DLD1 (cell line): Measurements from ENCODE around the gene NAALADL1.

Experiments
- in situ Hi-C: cut with HindIII; loops from 2 replicates; pipeline ENCODE4 v1.10.0; 2017; ENCODE audit warnings: low sequenced_read_pairs

NAALADL1 gene

DNA sequence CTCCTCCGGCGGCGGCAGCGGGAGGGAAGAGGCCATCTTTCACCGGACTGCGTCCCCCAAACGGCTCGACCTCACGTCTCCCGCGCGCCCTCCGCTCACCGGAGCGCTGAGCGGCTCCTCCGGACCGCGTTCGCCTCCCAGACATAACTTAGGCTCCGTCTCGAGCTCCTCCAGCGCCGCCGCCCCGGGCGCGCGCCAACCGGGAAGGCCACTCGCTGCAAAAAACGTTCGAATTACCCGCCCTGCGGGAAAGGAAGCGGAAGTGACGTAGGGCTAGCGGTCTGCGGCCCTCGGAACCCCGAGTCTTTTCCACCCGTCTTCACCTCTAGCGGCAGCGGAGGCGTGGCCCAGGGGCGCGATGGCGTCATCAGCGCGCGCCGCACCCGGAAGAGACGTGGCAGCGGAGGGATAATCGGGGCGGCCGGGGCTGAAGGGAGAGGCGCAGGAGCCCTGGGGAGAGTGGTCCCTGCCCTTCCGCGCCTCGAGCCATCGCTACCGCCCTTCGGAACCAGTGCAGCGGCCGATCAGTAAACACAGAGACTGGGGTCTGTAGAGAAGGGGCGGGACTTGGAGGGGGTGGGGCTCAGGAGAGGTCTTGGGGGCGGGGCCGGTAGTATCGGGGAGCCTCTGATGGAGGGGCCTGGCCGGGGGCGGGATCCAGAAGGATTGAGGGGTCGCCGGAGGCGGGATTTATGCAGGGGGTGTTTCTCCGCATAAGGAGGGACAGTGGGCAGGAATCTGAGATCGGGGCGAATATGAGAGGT, 25.7 kb upstream of the NAALADL1 start, which contains the start of the genes CDCA5 and ZFPL1:
CDCA5 (minus strand) TSS at position 207 of the 764 bp plus-strand sequence; CDS start at position 145, 62 bp downstream.
ZFPL1 (plus strand) TSS at position 389 of the 764 bp plus-strand sequence. CDS start 477 bp downstream, outside the sequence.
- in situ Hi-C loops = no loop called here

DNA sequence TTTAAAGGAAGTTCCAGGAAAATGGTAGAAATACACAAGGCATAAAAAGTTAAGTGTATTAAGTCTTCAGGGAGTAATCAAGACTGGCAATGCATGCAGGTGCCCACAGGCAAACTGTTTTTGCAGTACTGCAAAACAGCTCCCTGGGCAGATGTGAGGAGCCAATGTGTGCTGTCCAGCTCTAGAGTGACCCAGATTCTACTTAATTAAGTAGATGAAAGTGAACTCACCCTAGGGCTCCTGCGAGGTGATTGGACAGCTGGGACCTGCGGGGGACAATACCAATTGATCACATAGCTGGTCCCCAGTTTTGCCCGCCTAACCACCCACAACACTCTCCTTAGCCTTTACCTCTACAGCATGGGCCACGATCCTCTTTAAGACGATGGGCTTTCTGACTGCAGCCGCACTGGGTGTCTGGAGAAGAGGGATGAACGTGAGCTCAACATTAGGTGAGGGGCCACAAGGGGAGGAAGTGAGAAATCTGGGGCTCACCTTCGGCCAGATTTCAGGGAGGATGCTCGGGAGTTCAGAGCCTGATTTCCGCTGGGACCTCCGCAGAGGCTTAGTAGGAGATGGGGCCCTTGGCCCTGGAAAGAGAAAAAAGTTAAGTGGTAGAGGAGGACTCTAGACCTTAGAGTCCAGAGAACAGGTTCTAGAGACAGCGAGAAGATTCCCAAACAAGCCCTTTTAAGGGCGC, 24.9 kb upstream of the NAALADL1 start:
- in situ Hi-C loops = no loop called here

DNA sequence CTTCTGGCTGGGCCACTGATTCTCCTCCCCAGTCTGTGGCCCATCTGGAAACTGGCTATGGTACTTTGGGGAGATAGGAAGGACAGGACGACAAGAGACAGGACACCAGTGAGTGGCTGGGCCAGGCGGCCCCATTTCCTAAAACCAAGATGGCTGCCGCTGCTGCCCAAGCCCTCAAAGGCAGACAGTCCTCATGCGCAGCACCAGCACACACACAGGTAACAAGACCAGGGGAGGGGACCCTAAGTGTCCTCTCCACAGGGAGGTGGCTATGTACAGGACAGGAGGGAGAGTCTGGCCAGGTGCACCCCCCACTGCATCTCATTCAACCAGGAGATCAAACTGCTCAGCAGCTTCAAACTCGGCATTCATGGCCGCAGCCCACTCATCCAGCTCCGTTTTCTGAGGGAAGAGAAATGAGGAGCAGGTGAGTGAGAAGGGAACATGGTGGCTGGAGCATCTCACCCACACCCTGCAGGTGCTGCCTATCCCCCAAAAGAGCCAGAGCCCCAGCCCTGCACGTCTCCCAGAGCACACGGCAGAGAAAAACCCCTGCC, 20.5 kb upstream of the NAALADL1 start:
- in situ Hi-C loops = no loop called here

DNA sequence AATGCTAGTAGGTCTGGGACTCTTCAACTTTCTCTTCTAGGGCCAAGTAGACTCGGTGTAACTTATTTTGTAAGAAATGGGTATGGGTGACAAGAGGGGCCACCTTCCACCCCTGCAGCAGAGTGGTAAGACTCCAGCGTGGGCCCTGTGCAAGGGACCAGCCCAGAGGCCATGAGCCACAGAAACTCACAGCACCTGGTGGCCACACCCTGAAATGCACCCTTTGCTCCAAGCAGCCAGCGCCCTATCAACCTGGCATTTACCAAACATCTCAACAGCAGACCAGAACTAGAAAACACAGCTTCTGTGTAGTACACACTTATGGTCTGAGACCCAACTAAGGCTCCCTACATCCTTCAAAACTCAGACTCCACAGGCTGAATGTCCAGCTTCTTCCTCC, 19.8 kb upstream of the NAALADL1 start:
- in situ Hi-C loops = no loop called here

DNA sequence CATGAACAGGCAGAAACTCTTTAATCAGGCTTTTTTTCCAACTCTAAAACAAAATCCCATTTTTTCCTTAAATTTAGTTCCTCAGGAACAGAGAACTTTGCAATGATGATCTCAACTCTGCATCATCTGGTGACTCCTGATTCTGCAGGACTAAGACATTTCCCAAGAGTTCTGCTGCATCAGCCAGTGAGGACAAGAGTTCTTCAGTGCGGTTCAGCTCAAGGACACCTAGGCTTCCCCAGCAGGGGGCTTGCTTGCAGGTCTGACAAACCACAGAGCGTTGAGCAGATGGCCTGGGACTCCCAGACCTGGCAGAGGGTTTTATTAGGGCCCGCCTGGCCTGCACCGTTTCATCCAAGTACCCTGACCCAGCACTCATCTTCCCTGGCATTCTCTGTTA, 19.1 kb upstream of the NAALADL1 start:
- in situ Hi-C loops = no loop called here

DNA sequence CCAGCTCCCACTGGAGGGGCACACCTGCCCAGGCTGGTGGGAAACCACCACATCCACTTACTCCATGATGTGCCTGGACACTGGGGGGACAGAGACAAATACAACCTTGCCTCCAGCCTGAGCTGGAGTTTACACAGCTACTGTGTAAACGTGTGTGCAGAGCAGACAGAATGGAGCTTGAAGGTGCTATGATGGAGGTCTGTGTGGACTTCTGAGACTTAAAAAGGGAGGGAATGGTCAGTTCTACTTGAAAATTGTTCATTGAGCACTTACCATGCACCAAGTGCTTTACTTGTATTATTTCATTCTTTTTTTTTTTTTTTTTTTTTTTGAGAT, 14.2 kb upstream of the NAALADL1 start:
- in situ Hi-C loops = no loop called here

DNA sequence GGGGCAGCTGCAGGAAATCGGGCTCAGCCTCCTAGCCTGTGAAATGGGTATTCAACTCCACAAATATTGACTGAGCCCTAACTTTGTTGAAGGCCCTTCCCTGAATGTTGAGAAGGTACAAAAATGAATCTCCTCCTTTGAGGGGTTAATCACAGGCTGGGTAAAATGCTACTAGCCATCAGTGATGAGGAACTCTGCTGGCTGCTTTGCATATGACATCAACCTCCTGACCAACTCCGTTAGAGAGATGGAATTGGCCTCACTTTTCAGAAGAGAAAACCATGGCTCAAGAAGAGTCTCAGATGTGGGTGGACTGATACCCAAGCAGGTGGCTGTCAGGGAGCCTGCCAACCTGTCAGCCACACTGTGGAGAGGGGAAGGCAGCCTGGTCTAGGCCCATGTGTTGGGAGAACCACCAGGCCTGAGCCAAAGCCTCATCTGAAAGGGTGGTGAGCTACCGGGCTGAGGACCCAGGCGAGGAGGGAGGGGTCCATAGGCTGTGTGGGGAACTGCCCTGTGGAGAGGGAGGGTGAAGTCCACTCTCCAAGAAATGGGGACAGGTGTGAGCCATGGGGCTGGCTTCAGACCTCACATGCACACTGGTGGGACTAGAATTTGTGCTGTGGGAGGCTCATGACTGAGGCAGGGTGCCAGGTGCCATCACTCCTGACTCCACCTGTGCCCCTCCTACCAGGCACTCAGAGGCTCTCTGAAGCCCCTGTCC, 13.7 kb upstream of the NAALADL1 start:
- in situ Hi-C loops = no loop called here

DNA sequence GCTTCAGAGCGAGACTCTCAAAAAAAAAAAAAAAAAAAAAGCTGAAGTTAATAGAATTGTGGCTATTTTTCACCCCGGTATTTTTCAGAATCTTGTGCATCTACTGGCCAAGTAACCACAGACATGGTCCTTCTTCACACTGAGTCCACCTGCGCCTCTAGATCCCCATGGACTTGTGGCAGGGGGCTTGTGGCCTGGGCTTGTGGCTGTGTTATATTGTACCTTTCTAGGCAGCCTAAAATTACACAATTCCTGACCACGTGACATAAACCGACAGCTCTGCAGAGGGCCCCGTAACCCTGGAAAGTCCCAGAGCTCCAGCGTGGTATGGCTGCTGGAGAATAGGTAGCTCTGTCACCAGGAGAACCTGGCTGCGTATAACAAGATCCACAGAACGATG, 10.9 kb upstream of the NAALADL1 start:
- in situ Hi-C loops = no loop called here

DNA sequence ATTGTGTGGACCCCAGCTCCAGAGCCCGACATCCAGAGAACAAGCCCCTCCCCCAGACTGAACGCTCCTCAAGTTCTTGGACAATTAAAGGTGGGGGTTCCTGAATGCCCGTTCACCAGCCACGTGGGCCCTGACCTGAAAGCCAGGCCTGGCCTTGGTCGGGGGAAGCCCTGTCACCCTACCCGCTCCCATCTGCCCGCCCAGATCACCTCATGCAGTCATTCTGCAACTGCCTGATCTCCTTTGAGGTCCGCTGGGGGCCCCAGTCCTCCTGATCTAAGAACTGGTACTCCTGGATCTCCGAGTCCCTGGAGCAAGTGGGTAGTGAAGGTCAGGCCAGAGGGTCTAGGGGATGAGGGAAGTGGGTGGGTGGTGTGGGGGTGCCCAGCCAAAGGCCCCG, 9.1 kb upstream of the NAALADL1 start:
- in situ Hi-C loops = no loop called here

DNA sequence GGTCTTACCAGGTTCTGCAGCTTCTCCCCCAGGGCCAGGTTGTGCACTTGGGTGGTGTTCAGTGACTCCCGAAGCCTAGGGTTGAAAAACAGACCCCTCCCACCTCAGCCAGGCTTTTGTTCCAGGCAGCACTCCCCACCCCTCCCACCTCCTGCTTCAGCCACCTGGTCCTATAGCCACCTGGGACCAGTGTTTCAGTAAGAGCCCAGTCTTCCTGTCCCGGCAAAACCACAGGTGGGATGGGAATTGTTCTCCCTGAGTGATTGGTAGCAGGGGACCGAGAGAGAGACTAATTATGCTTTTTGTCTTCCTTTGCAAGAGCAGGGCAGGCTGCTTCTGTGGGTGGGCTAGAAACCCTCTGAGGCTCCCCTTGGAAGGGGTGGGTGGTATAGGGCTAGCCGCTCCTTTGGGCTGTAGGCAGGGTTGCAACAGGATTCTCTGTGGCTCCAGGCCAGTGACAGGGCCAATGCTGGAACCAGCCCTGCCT, 8.5 kb upstream of the NAALADL1 start:
- in situ Hi-C loops = no loop called here

DNA sequence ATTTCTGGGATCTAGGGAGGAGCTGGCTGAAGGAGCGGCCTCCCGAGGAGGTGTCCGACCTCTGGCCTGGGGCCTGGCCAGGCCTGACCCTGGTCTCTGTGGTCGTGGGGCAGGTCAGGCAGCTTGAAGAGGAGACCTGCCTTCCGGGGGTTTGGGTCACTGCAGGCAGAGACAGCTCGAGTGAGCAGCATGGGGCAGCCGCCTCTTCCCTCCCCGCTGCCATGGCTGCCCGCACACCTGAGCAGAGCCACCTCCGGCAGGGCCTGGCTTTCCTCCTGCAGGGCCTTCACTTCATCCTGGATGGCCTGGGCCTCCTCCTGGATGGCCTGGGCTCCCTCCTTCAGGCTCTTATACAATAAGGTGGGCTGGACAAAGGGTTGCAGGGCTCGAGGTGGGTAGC, 8.0 kb upstream of the NAALADL1 start:
- in situ Hi-C loops = no loop called here

DNA sequence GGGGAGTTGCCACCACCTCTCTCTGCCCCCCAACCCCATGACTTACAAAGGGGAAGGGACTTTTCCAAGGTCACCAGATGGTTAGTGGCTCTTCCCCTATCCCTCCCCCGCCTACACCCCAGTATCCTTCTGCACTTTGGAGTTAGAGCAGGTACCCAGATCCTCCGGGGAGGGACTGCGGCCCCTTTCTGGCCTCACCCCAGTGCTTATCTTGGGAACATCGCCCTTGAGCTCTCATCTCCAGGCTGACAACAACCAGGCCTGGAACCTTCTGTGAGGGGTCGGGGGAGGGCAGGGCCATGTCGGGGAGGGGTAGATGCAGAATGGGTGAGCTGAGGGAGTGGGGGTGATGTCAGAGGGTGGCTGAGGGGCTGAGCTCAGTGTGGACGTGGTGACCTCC, 7.5 kb upstream of the NAALADL1 start:
- in situ Hi-C loops = no loop called here

DNA sequence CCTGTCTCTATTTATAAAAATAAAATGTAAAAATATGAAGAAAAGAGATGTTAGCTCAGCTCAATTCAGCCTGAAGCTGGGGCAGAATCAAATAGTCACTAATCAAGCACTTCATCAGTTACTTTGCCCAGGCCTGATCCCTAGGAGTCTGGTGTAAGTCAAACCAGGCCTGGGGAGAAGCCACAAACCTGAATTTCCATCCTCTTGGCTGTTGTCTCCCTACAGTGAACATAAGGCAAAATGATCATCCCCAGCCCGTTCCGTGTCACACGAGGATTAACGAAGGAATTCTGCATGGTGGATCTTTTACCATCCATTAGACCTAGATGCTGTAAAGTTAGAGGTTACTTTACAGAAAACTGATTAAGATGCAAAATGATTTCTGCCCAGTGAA, 6.5 kb upstream of the NAALADL1 start:
- in situ Hi-C loops = no loop called here

DNA sequence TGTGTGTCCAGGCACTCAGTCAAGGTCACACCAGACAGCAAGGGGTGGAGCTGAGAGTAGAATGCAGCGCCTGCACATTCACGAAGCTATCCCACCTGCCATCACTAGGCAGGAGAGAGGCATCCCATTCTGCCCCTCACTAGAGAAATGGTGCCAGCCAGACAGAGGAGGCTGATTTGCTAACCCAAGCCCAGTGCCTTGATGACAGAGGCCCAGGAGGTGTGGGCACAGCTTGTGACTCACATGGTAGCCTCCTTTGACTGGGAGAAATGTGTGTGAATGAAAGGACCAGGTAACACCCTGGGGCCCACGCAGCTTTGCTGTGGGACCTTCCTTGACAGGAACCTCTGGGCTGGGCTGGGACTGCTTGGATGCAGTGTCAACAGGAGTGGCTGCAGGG, 5.2 kb upstream of the NAALADL1 start:
- in situ Hi-C loops = no loop called here

DNA sequence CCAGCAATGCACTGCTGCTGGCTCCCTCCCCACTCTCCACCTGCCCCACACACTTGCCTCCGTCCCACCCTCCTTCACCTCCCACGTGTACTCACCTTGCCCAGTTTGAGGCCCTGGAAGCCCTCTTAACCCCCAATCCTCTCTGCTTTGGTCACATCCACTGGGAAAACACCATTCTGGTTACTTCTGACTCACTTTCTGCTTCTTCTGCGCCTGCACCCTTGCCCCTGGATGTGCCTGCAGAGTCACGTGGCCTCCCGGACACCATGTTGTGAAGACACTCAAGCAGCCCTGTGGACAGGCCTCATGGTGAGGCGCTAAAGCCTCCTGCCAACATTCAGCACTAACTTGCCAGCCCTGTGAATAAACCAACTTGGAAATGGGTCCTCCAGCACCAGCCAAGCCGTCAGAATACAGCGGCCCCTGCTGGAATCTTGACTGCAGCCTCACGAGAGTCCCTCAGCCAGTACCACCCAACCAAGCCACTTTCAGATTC, 2.6 kb upstream of the NAALADL1 start:
- in situ Hi-C loops = no loop called here

DNA sequence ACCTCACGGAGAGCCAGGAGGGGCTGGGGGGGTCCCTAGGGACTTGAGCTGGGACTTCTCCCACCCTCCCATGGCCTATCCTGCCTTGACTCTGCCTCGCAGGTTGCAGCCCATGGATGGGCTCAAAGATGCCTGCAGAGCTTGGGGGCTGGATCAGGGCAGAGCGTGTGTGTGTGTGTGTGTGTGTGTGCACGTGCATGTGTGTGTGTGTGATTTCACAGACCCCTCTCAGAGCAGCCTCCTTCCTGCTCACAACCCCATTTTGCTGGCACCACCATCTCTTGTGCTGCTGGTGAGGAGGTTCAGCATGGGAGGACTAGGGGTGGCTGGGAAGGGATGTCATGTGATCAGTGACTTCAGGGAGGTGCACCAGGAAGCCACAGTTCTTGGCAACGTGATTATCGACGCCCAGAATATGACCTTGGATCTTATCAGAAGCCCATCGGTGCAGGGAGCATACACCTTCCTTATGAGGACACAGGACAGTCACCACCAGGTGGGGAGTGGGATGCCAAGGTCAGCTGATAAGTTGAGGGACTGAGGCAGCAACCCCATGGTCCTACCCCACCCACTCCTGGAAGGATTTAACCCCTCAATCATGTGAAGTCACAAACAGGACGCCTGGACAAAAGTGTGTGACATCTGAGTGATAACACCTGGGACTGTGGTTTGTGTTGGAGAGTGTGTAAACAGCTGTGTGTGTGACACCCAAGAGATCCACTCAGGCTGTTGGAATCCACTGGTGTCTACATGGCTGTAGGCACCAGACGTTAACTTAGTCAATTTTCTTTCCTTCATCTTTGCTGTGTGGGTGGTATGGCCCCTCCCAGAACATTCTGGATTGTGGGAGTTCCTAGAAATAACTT, 1.8 kb upstream of the NAALADL1 start:
- in situ Hi-C loops = no loop called here

DNA sequence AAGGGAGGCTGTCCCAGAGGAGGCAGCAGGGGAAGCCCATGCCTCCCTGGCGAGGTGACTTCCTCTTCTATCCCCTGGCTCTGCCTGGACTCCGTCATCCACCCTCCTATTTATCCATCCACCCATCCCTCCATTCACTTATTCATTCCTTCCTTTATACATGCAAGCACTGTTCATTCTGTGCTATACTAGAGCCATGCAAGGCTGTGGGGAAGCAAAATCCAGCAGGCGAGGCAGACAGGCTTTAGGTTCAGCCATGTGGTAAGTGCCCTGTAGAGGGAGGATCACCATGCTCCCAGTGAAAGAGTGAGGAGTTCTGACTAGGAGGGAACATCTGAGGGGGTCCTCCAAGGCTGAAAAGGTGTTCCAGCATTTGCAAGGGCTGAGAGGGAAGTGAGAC, 1.2 kb upstream of the NAALADL1 start:
- in situ Hi-C loops = no loop called here

DNA sequence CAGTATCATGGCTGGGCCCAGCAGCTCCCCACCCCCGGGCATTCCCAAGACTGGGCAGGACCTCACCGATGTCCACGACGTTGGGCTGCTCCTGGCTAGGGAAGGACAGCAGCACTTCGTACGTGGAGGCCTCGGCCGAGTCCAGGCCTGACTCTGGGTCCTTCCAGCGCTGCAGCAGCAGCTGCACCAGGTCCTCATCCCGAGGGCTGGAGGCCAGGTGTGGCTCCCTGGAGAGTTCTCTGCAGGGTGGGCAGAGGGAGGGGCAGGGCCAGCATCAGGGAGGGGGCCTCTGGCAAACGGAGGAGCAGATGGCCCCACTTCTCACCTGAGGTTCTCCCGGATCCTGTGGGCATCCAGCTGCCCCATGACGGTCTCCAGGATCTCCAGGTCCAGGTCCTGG, 341 bp downstream of the NAALADL1 start:
- in situ Hi-C loops = no loop called here

DNA sequence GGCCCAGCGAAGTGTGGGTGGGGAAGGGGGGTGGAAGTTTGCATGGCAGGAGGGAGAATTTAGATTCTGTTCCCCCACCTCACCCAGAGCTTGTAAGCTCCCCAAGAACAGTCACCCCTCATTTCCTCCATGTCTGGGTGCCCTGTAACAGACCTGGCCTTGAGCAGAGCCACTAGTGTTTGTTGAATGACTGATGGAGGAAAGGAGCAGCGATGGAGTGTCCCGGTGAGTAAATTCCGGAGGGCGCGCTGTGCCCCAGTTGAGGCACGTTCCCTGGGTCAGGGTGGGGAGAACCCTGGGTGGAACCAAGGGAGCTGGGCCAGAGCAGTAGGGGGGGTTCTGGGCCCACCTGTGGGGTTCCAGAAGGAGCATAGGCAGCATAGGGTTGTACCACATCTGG, 827 bp downstream of the NAALADL1 start:
- in situ Hi-C loops = no loop called here

DNA sequence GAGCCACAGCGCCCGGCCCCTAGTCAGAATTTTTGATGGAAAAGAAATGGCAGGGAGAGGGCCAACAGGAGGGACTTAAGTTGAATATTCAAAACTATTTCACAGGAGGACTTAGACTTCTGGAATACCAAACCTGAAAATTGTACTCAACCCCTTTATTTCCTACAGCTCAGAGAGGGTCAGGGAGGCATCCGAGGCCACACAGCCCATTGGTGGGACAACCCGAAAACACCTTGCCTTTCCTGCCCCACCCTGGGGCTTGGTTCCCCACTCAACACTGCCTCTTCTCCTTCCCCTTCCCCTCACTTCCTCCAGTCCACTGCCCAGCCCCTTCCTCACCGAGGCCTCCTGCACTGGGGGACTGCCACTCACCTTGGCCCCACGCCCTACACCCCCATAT, 1.4 kb downstream of the NAALADL1 start:
- in situ Hi-C loops = no loop called here
